Esophagus muscularis mucosa (tissue), 4 donors: Measurements from ENCODE around the gene KCNK17. TPM values are rescaled to one million over a fixed set of nuclear protein-coding genes. Genes with fewer than 3 reads are reported as not detected.

Experiments used
- DNase-seq: peaks from one replicate; pipeline ENCODE4 v3.0.0-alpha.2; 2017; ENCODE audit errors: extremely low spot score
- H3K27ac ChIP-seq, 4 donors: fragments of 200-600 bp; sonication (generic); replicated peaks in 1 of 4; 1 replicate in 3 of 4; 2 replicates in 1 of 4; pipeline ENCODE4 v1.5.1; 2016 to 2019; ENCODE audit warnings: mild to moderate bottlenecking in 1 of 4
- H3K27me3 ChIP-seq, 4 donors: fragments of 200-600 bp; sonication (generic); one replicate each; pipeline versions ENCODE4 v1.5.1 to v1.6.0; 2016 to 2019
- H3K36me3 ChIP-seq, 4 donors: fragments of 200-600 bp; sonication (generic); one replicate each; pipeline ENCODE4 v1.5.1; 2016 to 2019
- H3K4me1 ChIP-seq, 4 donors: fragments of 200-600 bp; sonication (generic); one replicate each; pipeline ENCODE4 v1.5.1; 2016 to 2019
- H3K4me3 ChIP-seq, 4 donors: fragments of 200-600 bp; sonication (generic); 1 replicate in 2 of 4; 2 replicates in 2 of 4; pipeline ENCODE4 v1.5.1; 2016 to 2019; ENCODE audit warnings: mild to moderate bottlenecking in 4 of 4, moderate library complexity in 1 of 4
- H3K9me3 ChIP-seq, 4 donors: fragments of 200-600 bp; sonication (generic); 1 replicate in 3 of 4; 2 replicates in 1 of 4; pipeline ENCODE4 v1.5.1; 2016 to 2019
- EP300 ChIP-seq: sonication (generic); formaldehyde crosslinking; IDR thresholded peaks from one replicate; pipeline ENCODE4 v1.6.1; 2017; ENCODE audit warnings: antibody characterized with exemption
- POLR2A ChIP-seq: fragments of 450-650 bp; IDR thresholded peaks from one replicate; pipeline ENCODE4 v1.6.1; 2017; ENCODE audit warnings: antibody characterized with exemption, moderate library complexity, mild to moderate bottlenecking, low read depth
- POLR2AphosphoS5 ChIP-seq, 2 donors: sonication (generic); formaldehyde crosslinking; IDR thresholded peaks; one replicate each; pipeline ENCODE4 v1.6.1; 2017; ENCODE audit warnings: antibody characterized with exemption in 2 of 2
- WGBS: methylation state at CpG from one replicate; pipeline ENCODE4 v1.1.5; 2018; 5-methylcytosine and 5-hydroxymethylcytosine counted together
- intact Hi-C: fragments of 100-400 bp; cut with DNase I; formaldehyde crosslinking; loops from one replicate; pipeline ENCODE4 v1.15.1; 2023
- total RNA-seq, 4 donors: library from RNA; depleted of rRNA; stranded (reverse); fragments of >200 nt; gene quantifications; one replicate each; pipeline versions ENCODE4 v1.1.0 to v1.2.1, GENCODE V29; 2016
- TF ChIP-seq, protein P1 (sequence below), 3 experiments: fragments of 200-600 bp in 2 of 3; fragments of 450-650 bp in 1 of 3; sonication (generic) in 2 of 3; IDR thresholded peaks; one replicate each; pipeline ENCODE4 v1.5.1; 2017 to 2019; ENCODE audit warnings: antibody characterized with exemption in 3 of 3, mild to moderate bottlenecking in 2 of 3, moderate library complexity in 1 of 3

KCNK17 gene
- total RNA-seq, 4 donors from 2014 or later, result 0.17 TPM; not detected in 3

DNA sequence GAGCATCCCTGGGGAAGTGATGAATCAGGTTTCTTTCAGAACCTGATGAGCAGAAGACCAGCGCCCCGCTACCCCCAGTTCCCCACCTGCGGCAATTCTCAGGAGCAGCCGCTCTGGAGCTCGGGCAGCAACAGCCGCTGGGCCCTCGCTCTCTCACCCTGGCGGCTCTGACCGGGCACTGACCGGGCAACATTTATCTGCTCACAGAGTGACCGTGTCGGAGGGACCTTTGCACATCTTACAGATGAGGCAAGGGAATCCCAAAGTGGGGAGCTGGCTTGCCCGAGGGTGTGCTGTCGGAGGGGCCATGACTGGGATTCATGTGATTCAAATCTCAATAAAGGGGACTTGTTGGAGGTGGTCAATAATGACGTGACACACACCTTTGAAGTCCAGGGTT, 34.5 kb upstream of the KCNK17 start:
- Histone ChIP-seq H3K36me3 (no peaks in the 10 kb centered on the region), H3K9me3 (no peaks in the 10 kb centered on the region), H3K27ac (no peak overlapping the region), H3K27me3 (no peaks in the 10 kb centered on the region), H3K4me3 (no peak overlapping the region), H3K4me1 (no peaks in the 10 kb centered on the region)
- DNase-seq, result no peak
- WGBS, result 100% methylated on average over 3 of the region's 15 CpGs
- TF ChIP-seq EP300 (no peak), POLR2AphosphoS5 (IDR thresholded peaks at IDR 0.05) (no peak), POLR2A (no peak)
- TF ChIP-seq, protein P1, sequence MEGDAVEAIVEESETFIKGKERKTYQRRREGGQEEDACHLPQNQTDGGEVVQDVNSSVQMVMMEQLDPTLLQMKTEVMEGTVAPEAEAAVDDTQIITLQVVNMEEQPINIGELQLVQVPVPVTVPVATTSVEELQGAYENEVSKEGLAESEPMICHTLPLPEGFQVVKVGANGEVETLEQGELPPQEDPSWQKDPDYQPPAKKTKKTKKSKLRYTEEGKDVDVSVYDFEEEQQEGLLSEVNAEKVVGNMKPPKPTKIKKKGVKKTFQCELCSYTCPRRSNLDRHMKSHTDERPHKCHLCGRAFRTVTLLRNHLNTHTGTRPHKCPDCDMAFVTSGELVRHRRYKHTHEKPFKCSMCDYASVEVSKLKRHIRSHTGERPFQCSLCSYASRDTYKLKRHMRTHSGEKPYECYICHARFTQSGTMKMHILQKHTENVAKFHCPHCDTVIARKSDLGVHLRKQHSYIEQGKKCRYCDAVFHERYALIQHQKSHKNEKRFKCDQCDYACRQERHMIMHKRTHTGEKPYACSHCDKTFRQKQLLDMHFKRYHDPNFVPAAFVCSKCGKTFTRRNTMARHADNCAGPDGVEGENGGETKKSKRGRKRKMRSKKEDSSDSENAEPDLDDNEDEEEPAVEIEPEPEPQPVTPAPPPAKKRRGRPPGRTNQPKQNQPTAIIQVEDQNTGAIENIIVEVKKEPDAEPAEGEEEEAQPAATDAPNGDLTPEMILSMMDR (IDR thresholded peaks at IDR 0.05), result no peak
- intact Hi-C loops, result loop anchor here (5.0 to 10.0 kb wide), 2 partner anchors 959 to 1676 kb away; no protein-coding TSS in a partner anchor

DNA sequence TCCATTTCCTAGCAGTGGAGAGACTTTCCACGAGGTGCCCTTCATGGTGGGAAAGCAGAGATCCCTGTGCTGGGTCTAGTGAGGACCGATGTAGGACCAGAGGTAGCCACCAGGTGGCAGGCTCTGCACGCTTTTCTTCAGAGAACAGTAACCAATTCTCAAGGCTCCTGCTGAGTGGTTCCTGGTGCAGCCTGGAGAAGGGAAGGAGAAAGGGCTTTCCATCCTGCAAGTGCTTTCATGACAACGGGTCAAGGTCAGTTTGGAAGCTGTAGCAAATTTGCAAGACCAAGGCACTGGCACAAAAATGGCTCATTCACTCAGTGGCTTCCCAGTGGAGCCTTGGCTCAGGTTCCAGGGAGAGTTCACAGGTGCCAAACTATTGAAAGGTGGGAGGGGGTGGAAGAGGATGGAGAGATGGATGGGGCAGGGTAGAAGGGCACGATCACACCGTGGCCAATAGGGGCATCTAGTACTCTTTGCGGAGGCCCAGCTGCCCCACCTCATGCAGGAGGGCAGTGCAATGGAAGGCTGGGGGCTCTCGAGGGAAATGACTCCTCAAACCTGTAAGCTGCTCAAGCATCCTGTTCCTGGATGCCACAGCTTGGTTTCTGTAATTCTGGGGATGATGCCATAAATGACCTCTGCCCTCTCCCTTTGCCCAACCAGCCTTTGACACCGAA, 33.8 kb upstream of the KCNK17 start:
- peak; percentile 93 for DNase-seq
- no peaks in the 10 kb centered on the region for H3K27me3 ChIP-seq
- H3K4me1 ChIP-seq, result peaks cover 0 to 3% (median 2%) of the 10 kb centered on the region in 4 donors
- H3K36me3 ChIP-seq, result no peaks in the 10 kb centered on the region
- intact Hi-C loops, result loop anchor here (5.0 to 10.0 kb wide), 2 partner anchors 959 to 1677 kb away; no protein-coding TSS in a partner anchor
- no peak overlapping the region for H3K27ac ChIP-seq
- 34% methylated on average over 8 of the region's 9 CpGs for WGBS
- H3K9me3 ChIP-seq, result no peaks in the 10 kb centered on the region
- no peak overlapping the region for H3K4me3 ChIP-seq
- no peak for TF ChIP-seq POLR2AphosphoS5 (IDR thresholded peaks at IDR 0.05)
- TF ChIP-seq, protein P1 (IDR thresholded peaks at IDR 0.05), result peak; percentile 87 to 93 (median 90)

DNA sequence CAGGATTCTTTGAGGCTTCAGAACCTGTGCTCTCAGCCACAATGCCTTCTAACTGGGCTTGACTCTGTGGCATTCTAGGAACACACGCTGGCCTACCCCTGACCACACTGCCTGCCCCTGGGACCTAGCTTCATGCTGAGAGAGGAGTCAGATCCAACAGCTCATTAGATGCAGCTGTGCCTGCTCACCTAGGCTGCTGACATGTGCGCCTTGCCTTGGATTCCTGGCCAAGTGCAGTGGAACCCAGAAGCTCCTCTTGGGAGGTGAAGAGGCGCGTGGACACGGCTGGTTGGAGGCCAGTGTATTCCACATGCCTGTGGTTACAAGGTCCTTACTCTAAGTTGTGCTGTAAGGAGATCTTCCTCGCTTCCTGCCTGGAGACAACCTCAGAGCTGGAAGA, 33.0 kb upstream of the KCNK17 start:
- Histone ChIP-seq H3K4me3 (no peak overlapping the region), H3K27ac (no peak overlapping the region), H3K36me3 (no peaks in the 10 kb centered on the region), H3K27me3 (no peaks in the 10 kb centered on the region), H3K4me1 (peaks cover 0 to 9% (median 6%) of the 10 kb centered on the region in 4 donors), H3K9me3 (no peaks in the 10 kb centered on the region)
- intact Hi-C loops, result loop anchor here (5.0 to 10.0 kb wide), 2 partner anchors 960 to 1678 kb away; no protein-coding TSS in a partner anchor
- WGBS, result 91% methylated on average over 1 of the region's 6 CpGs
- TF ChIP-seq POLR2A (no peak), EP300 (no peak), POLR2AphosphoS5 (IDR thresholded peaks at IDR 0.05) (no peak)
- TF ChIP-seq, protein P1 (IDR thresholded peaks at IDR 0.05), result no peak
- no peak for DNase-seq

DNA sequence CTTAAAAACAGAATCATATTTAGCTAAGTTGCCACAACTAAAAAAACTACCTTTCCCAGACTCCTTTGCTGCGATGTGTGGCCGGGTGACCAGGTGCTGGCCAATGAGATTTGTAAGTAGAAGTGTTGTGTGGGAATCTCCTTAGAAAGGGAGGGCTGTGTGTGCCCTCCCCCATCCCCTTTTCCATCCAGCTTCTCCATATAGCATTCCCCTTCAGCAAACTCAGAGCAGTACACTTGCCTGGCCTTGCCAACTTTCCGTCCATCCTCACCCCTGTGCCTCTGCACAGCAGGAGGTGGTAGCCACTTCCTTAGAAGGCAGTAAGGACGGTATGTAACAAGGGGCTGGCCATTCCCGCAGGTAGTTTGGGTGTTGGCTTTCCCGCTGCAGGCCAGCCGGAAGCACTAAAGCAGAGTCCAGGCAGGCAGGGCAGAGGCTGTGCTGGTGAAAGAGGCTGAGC, 30.6 kb upstream of the KCNK17 start:
- intact Hi-C loops, result loop anchor here (5.0 to 10.0 kb wide), 2 partner anchors 962 to 1680 kb away; no protein-coding TSS in a partner anchor
- H3K4me1 ChIP-seq, result peaks cover 4 to 20% (median 12%) of the 10 kb centered on the region in 4 donors
- 87% methylated on average over 5 of the region's 7 CpGs for WGBS

More for the DNA sequence above, 30.6 kb upstream of the KCNK17 start:
- Histone ChIP-seq H3K27ac (no peak overlapping the region), H3K4me3 (no peak overlapping the region), H3K36me3 (no peaks in the 10 kb centered on the region), H3K27me3 (no peaks in the 10 kb centered on the region), H3K9me3 (no peaks in the 10 kb centered on the region)
- no peak for TF ChIP-seq EP300
- TF ChIP-seq, protein P1 (IDR thresholded peaks at IDR 0.05), result no peak
- no peak for TF ChIP-seq POLR2AphosphoS5 (IDR thresholded peaks at IDR 0.05)
- no peak for TF ChIP-seq POLR2A
- DNase-seq, result no peak
